ENCODE results near the gene KIF26A.

The KIF26A gene

DNA sequence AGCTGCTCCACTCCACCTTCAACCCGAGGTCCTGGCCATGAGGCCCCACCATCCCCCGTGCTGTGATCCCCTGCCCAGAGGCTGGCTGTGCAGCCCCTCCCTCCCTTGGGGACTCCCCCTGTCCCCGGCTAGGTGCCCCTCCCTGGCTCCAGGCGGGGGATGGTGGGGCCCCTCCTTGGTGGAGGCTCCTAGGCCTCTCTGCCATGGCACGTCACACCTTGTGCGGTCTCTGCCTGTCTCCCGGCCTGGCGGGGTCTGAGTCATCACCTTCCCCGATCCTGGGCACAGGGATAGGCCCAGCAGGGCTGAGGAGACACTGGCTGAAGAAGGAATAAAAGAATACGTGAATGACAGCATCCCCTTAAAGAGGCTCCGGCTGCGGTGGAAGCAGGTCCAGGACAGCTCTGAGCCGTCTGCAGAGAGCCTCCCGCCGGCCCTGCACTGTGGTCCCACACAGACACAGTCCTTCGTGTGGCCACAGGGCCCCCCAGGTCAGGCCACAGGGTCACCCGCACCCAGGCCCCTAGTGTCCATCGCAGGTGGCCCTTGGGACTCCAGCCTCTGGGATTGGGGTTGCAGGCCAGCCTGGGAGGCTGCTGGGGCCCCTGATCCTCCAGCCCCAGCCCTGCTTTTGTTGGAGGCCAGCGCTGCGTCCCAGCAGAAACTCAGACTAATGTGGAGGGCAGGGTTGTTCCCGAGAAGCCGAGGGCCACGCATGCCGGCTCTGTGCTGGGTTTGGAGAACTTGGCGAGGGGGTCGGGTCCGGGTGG lies 43.6 kb downstream of the KIF26A start:
- DNase-seq = no peak
- Histone ChIP-seq H3K36me3 (replicated peaks) (no peaks in the 10 kb centered on the region), H3K27ac (no peak overlapping the region), H3K4me3 (ENCODE audit: low read depth, low read length) (no peak overlapping the region), H3K27me3 (replicated peaks) (no peaks in the 10 kb centered on the region)
- in situ Hi-C loops (cut with HindIII; ENCODE audit: low pct_ligation_motif_present, low sequenced_read_pairs) = no loop called here
- TF ChIP-seq, protein P1, sequence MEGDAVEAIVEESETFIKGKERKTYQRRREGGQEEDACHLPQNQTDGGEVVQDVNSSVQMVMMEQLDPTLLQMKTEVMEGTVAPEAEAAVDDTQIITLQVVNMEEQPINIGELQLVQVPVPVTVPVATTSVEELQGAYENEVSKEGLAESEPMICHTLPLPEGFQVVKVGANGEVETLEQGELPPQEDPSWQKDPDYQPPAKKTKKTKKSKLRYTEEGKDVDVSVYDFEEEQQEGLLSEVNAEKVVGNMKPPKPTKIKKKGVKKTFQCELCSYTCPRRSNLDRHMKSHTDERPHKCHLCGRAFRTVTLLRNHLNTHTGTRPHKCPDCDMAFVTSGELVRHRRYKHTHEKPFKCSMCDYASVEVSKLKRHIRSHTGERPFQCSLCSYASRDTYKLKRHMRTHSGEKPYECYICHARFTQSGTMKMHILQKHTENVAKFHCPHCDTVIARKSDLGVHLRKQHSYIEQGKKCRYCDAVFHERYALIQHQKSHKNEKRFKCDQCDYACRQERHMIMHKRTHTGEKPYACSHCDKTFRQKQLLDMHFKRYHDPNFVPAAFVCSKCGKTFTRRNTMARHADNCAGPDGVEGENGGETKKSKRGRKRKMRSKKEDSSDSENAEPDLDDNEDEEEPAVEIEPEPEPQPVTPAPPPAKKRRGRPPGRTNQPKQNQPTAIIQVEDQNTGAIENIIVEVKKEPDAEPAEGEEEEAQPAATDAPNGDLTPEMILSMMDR (IDR thresholded peaks at IDR 0.05; ENCODE audit: low read depth, low read length, missing control alignments) = no peak

DNA sequence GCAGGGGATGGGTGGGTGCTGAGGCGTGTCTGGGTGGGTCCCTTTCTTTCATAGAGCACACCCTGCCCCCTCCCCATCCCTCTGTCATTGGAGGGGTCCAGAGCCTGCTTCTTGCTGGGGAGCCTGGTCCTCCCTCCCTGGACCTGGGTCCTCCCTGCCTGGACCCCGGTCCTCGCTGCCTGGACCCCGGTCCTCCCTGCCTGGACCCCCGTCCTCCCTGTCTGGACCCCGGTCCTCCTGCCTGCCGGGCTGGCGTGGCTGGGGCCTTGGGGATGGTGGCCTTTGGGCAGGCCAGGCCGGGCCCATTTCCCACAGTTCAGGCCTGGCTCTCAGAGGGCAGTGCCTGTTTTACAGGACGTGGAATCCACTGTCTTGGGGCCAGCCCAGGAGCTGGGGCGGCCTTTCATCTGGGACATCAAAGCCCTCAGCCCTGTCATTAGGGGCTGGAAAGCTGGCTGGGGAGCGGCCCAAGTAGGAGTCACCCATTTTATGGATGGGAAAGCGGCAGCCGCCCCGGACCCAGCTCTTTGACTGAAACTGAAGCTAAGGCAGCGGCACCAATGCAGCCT lies 44.6 kb downstream of the KIF26A start:
- no peaks in the 10 kb centered on the region for H3K36me3 ChIP-seq (replicated peaks)
- H3K27me3 ChIP-seq (replicated peaks) = no peaks in the 10 kb centered on the region
- in situ Hi-C loops (cut with HindIII; ENCODE audit: low pct_ligation_motif_present, low sequenced_read_pairs) = no loop called here
- no peak overlapping the region for H3K4me3 ChIP-seq (ENCODE audit: low read depth, low read length)
- no peak for DNase-seq
- no peak overlapping the region for H3K27ac ChIP-seq
- TF ChIP-seq, protein P1 (IDR thresholded peaks at IDR 0.05; ENCODE audit: low read depth, low read length, missing control alignments) = no peak

DNA sequence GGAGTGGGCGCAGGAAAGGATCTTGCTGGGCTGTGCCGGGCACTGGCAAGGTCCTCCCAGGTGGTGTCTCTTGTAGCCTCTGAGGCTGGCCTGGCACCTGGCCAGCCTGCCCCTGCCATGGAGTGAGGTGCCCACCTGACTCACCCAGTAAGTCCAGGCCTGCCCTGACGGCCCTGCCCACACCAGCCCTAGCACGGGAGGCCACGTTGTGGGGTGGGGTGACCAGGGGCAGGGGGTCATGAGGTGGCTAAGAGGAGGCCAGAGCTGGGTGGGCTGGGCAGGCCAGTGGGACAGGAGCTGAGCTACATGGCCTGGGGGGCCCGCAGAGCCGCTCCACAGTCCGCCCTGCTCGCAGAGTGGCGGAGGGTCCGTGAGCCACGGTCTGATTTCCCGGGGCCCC lies 45.4 kb downstream of the KIF26A start:
- TF ChIP-seq, protein P1 (IDR thresholded peaks at IDR 0.05; ENCODE audit: low read depth, low read length, missing control alignments) = no peak
- Histone ChIP-seq H3K36me3 (replicated peaks) (no peaks in the 10 kb centered on the region), H3K4me3 (ENCODE audit: low read depth, low read length) (no peak overlapping the region), H3K27ac (no peak overlapping the region), H3K27me3 (replicated peaks) (no peaks in the 10 kb centered on the region)
- no peak for DNase-seq
- in situ Hi-C loops (cut with HindIII; ENCODE audit: low pct_ligation_motif_present, low sequenced_read_pairs) = no loop called here

DNA sequence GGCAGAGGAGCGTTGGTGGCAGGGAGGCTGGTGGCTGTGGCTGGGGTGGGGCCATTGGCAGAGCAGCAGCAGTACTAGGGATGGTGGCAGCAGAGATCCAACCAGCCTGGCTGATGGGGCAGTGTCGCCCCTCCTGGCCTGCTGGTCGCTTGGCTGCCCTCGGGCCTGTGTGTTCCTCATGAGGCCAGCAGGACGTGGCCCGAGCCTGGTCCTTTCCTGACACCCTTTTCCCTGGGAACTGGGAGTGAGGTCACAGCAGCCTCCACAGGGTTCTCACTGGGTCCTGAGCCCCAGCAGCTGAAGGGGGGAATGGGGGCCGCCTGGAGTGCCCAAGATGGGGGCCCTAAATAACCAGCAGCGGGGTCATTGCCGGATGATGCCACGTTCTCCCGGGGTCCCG lies 46.1 kb downstream of the KIF26A start:
- no peak overlapping the region for H3K4me3 ChIP-seq (ENCODE audit: low read depth, low read length)
- in situ Hi-C loops (cut with HindIII; ENCODE audit: low pct_ligation_motif_present, low sequenced_read_pairs) = no loop called here
- H3K36me3 ChIP-seq (replicated peaks) = no peaks in the 10 kb centered on the region
- H3K27me3 ChIP-seq (replicated peaks) = no peaks in the 10 kb centered on the region
- TF ChIP-seq, protein P1 (IDR thresholded peaks at IDR 0.05; ENCODE audit: low read depth, low read length, missing control alignments) = no peak
- H3K27ac ChIP-seq = no peak overlapping the region
- DNase-seq = no peak

DNA sequence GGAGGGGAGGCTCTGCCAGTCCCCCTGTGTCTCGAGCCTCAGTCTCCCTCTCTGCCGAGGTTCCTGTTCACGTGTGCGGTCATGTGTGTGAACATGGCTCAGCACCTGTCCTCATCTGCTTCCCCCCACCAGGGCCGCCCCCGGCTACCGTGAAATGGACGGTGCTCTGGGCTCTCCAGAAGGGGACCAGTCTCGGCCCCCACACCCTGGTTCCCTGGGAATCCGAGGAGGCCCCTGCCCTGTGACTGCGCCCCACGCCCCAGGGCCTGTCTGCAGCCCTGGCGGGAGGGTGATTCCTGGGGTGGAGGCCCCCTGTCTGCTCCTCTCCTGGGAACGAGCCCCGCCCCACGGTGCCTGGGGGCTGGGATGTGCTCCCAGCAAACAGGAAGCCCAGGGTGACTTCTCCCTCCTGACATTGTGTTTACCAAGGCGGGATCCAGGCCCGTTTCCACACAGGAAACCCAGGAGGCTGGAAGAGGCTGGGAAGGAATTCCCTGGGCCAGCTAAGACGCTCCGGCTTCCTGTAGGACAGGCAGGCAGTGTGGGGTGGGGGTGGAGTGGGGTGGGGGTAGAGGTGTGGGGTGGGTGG lies 46.6 kb downstream of the KIF26A start:
- DNase-seq = no peak
- in situ Hi-C loops (cut with HindIII; ENCODE audit: low pct_ligation_motif_present, low sequenced_read_pairs) = no loop called here
- H3K27ac ChIP-seq = no peak overlapping the region
- H3K4me3 ChIP-seq (ENCODE audit: low read depth, low read length) = no peak overlapping the region
- no peaks in the 10 kb centered on the region for H3K36me3 ChIP-seq (replicated peaks)
- TF ChIP-seq, protein P1 (IDR thresholded peaks at IDR 0.05; ENCODE audit: low read depth, low read length, missing control alignments) = no peak
- H3K27me3 ChIP-seq (replicated peaks) = no peaks in the 10 kb centered on the region

Measured in brain microvascular endothelial cell (primary cell).